HCT116 (cell line): ENCODE measurements around the gene MTUS2.

Experiments used
- EGR1 ChIP-seq: IDR thresholded peaks from 2 replicates; pipeline ENCODE4 v1.6.1; 2012; ENCODE audit warnings: low read depth
- EZH2 ChIP-seq: fragments of 200-600 bp; sonication (generic); IDR thresholded peaks from 2 replicates; pipeline ENCODE4 v1.6.1; 2017; ENCODE audit warnings: antibody characterized with exemption, mixed run types
- JUND ChIP-seq: IDR thresholded peaks from 2 replicates; pipeline ENCODE4 v1.6.1; 2012
- POLR2A ChIP-seq: IDR thresholded peaks from 2 replicates; pipeline ENCODE4 v1.7.0; 2011; ENCODE audit warnings: borderline replicate concordance; ENCODE audit not compliant: insufficient read depth, insufficient read length; ENCODE audit errors: extremely low read depth
- POLR2AphosphoS5 ChIP-seq: IDR thresholded peaks from 2 replicates; pipeline ENCODE4 v1.6.1; 2011; ENCODE audit warnings: mild to moderate bottlenecking, low read depth, low read length, moderate library complexity
- SP1 ChIP-seq: IDR thresholded peaks from 2 replicates; pipeline ENCODE4 v1.6.1; 2012; ENCODE audit warnings: low read depth
- SRF ChIP-seq: IDR thresholded peaks from 2 replicates; pipeline ENCODE4 v1.6.1; 2012; ENCODE audit warnings: low read depth
- YY1 ChIP-seq: IDR thresholded peaks from 2 replicates; pipeline ENCODE4 v1.6.1; 2011; ENCODE audit warnings: low read length, low read depth, moderate library complexity, mild to moderate bottlenecking; ENCODE audit not compliant: insufficient replicate concordance; ENCODE audit errors: extremely low read depth
- TF ChIP-seq, protein P1 (sequence below), 3 experiments: fragments of 200-600 bp in 1 of 3; sonication (generic) in 1 of 3; IDR thresholded peaks in 2 of 3; conservative IDR thresholded peaks in 1 of 3; 2 replicates each; pipeline ENCODE4 v1.5.1; 2012 to 2017; ENCODE audit warnings: low read depth in 2 of 3, low read length in 2 of 3, antibody characterized with exemption in 1 of 3, borderline replicate concordance in 1 of 3, control low read depth in 1 of 3, mild to moderate bottlenecking in 1 of 3, mixed read lengths in 1 of 3, mixed run types in 1 of 3, moderate library complexity in 1 of 3; ENCODE audit not compliant: insufficient read depth in 1 of 3
- TF ChIP-seq, protein P2 (sequence below): IDR thresholded peaks from 2 replicates; pipeline ENCODE4 v1.6.1; 2012

DNA sequence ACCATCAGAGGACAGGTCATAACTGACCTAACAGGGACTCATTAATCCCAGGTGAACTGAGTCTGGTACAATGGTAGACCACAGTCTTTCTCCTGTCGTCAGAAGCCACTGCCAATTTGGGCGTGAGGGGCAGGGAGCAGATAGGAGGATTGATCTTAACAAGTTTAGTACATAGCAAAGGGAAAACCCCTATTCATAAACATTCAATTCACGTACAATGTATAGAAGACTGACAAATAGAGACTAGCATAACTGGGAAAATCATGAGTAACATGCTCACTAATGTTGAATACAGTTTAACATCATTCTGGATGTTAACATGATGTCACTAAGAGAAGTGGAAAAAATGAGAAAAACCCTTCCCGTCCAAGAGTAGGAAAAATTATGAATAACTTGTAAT is 721.3 kb downstream of the MTUS2 start:
- TF ChIP-seq SP1, result no peak
- TF ChIP-seq YY1, result no peak
- TF ChIP-seq, protein P1, sequence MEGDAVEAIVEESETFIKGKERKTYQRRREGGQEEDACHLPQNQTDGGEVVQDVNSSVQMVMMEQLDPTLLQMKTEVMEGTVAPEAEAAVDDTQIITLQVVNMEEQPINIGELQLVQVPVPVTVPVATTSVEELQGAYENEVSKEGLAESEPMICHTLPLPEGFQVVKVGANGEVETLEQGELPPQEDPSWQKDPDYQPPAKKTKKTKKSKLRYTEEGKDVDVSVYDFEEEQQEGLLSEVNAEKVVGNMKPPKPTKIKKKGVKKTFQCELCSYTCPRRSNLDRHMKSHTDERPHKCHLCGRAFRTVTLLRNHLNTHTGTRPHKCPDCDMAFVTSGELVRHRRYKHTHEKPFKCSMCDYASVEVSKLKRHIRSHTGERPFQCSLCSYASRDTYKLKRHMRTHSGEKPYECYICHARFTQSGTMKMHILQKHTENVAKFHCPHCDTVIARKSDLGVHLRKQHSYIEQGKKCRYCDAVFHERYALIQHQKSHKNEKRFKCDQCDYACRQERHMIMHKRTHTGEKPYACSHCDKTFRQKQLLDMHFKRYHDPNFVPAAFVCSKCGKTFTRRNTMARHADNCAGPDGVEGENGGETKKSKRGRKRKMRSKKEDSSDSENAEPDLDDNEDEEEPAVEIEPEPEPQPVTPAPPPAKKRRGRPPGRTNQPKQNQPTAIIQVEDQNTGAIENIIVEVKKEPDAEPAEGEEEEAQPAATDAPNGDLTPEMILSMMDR (IDR thresholded peaks at IDR 0.05 in 2 of 3, conservative IDR thresholded peaks at IDR 0.05 in 1 of 3; ENCODE audit: borderline replicate concordance in 1 of 3, insufficient read depth in 1 of 3, low read depth in 2 of 3, low read length in 2 of 3), result no peak
- TF ChIP-seq POLR2AphosphoS5, result no peak
- no peak for TF ChIP-seq EGR1
- TF ChIP-seq POLR2A, result no peak
- TF ChIP-seq EZH2, result no peak
- TF ChIP-seq JUND, result no peak
- TF ChIP-seq SRF, result no peak
- TF ChIP-seq, protein P2, sequence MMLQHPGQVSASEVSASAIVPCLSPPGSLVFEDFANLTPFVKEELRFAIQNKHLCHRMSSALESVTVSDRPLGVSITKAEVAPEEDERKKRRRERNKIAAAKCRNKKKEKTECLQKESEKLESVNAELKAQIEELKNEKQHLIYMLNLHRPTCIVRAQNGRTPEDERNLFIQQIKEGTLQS, result no peak
